ENCODE data around the gene RAB40A. TPM values are rescaled to one million over a fixed set of nuclear protein-coding genes. Genes with fewer than 3 reads are reported as not detected.

Gene RAB40A
- total RNA-seq, 1 experiment from 2014 or later: not detected

DNA sequence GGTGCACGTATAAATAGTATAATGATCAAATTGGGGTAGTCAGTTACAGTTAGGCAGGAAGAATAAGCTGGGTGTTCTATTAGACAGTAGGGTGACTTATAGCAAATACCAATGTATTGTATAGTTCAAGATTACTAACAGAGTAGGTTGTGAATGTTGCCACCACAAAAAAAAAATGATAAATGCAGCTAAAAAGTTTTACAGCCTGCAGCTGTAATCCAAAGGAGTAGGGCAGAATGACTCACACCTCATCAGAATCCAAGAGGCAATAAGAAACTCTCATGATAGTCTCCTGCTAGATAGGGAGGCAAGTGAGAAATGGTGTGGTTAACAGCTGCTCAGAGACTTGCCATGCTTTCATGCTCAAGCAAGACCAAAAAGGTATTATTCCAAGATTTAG lies 46.5 kb upstream of the RAB40A start:
- Mint-ChIP-seq H3K27ac (no peak overlapping the region), H3K4me1 (no peaks in the 10 kb centered on the region), H3K9me3 (peaks cover 0 to 25% of the 10 kb centered on the region in 2 experiments; a peak in 2 of 5 replicates), H3K36me3 (ENCODE audit: insufficient read depth in 1 of 3, low read depth in 3 of 3) (no peaks in the 10 kb centered on the region; a peak in 1 of 7 replicates), H3K27me3 (ENCODE audit: low read depth) (no peaks in the 10 kb centered on the region), H3K4me3 (no peak overlapping the region)
- no peak overlapping the region for H2BK20ac ChIP-seq (ENCODE audit: low read depth, low read length, poor library complexity, severe bottlenecking)
- H4K5ac ChIP-seq (ENCODE audit: insufficient read length, low read depth, low read length): no peak overlapping the region
- DNase-seq: no peak
- no peak overlapping the region for H4K91ac ChIP-seq (ENCODE audit: insufficient read length, low read depth, low read length)
- no peak overlapping the region for H4K8ac ChIP-seq (replicated peaks; ENCODE audit: insufficient read length, low read depth, low read length)
- H3K9me3 ChIP-seq (ENCODE audit: control insufficient read depth, low read depth, low read length): no peaks in the 10 kb centered on the region
- no peak overlapping the region for H3T11ph ChIP-seq (ENCODE audit: low read length)
- no peak overlapping the region for H2AFZ ChIP-seq (ENCODE audit: low read length)
- H3K9ac ChIP-seq (ENCODE audit: extremely low read depth, insufficient read length, low read length): no peak overlapping the region
- no peak overlapping the region for H2AK5ac ChIP-seq (ENCODE audit: insufficient read length, low read length)
- no peak overlapping the region for H3K56ac ChIP-seq (ENCODE audit: insufficient read length, low read depth, low read length)
- WGBS (ENCODE audit: extremely low coverage, insufficient read length, low lambda C conversion rate): no CpG with 5 or more reads among the region's 1 CpG
- H3K23me2 ChIP-seq (ENCODE audit: insufficient read length, low read depth, low read length, poor library complexity, severe bottlenecking): no peaks in the 10 kb centered on the region
- no peak overlapping the region for H2BK12ac ChIP-seq (ENCODE audit: insufficient read length, low read depth, low read length)
- no peaks in the 10 kb centered on the region for H4K20me1 ChIP-seq (ENCODE audit: control insufficient read depth, insufficient read depth, insufficient read length)
- no peak overlapping the region for H3K4ac ChIP-seq (ENCODE audit: low read depth, low read length)
- H3K14ac ChIP-seq (ENCODE audit: insufficient read depth, low read length): no peak overlapping the region
- H2BK15ac ChIP-seq (ENCODE audit: low read depth, low read length): no peak overlapping the region
- H3K4me2 ChIP-seq (ENCODE audit: insufficient read depth, insufficient read length, low read length): no peak overlapping the region
- no peak overlapping the region for H3K18ac ChIP-seq (ENCODE audit: insufficient read length, low read depth, low read length)
- H3K79me2 ChIP-seq (ENCODE audit: insufficient read depth, low read length): no peaks in the 10 kb centered on the region
- H3K27ac ChIP-seq (ENCODE audit: insufficient read length, low read depth, low read length): no peak overlapping the region
- no peak overlapping the region for H2BK5ac ChIP-seq (ENCODE audit: insufficient read length, low read length)
- H3K4me1 ChIP-seq (ENCODE audit: insufficient read depth, low read length): no peaks in the 10 kb centered on the region
- no peaks in the 10 kb centered on the region for H3K27me3 ChIP-seq (ENCODE audit: insufficient read depth, low read length)
- TF ChIP-seq CTCF (conservative IDR thresholded peaks at IDR 0.05): no peak
- no peak overlapping the region for H3K23ac ChIP-seq (ENCODE audit: insufficient read length, low read depth, low read length)
- H3K79me1 ChIP-seq (ENCODE audit: insufficient read depth, low read depth, low read length, poor library complexity, severe bottlenecking): no peaks in the 10 kb centered on the region
- no peak overlapping the region for H2BK120ac ChIP-seq (ENCODE audit: low read depth, low read length, poor library complexity, severe bottlenecking)
